Esophagus squamous epithelium (tissue), 5 donors: ENCODE data around the gene PRIMPOL. TPM values are rescaled to one million over a fixed set of nuclear protein-coding genes. Genes with fewer than 3 reads are reported as not detected.

Source experiments
- DNase-seq: peaks from one replicate; lab custom pipeline; 2025; lab: John Stamatoyannopoulos, UW
- H3K27ac ChIP-seq, 4 donors: fragments of 200-600 bp; sonication (generic); one replicate each; pipeline ENCODE4 v1.5.1; 2016 to 2019; ENCODE audit warnings: mild to moderate bottlenecking in 1 of 4
- H3K27me3 ChIP-seq, 4 donors: fragments of 200-600 bp; sonication (generic); 1 replicate in 3 of 4; 2 replicates in 1 of 4; pipeline versions ENCODE4 v1.5.1 to v1.6.0; 2017 to 2021; ENCODE audit warnings: antibody characterized with exemption in 1 of 4
- H3K36me3 ChIP-seq, 3 donors: fragments of 200-600 bp; sonication (generic); one replicate each; pipeline ENCODE4 v1.5.1; 2016 to 2019
- H3K4me1 ChIP-seq, 3 donors: fragments of 200-600 bp; sonication (generic); one replicate each; pipeline ENCODE4 v1.5.1; 2017 to 2019
- H3K4me3 ChIP-seq, 4 donors: fragments of 200-600 bp; sonication (generic); 1 replicate in 3 of 4; 2 replicates in 1 of 4; pipeline ENCODE4 v1.5.1; 2016 to 2019; ENCODE audit warnings: mild to moderate bottlenecking in 2 of 4, moderate library complexity in 1 of 4
- H3K9me3 ChIP-seq, 3 donors: fragments of 200-600 bp; sonication (generic); one replicate each; pipeline ENCODE4 v1.5.1; 2016 to 2019
- POLR2A ChIP-seq, 4 donors: fragments of 450-650 bp; IDR thresholded peaks; one replicate each; pipeline ENCODE4 v1.6.1; 2017; ENCODE audit warnings: antibody characterized with exemption in 4 of 4, mild to moderate bottlenecking in 4 of 4, moderate library complexity in 3 of 4
- WGBS, 2 donors: methylation state at CpG; one replicate each; pipeline ENCODE4 v1.1.5; 2018; 5-methylcytosine and 5-hydroxymethylcytosine counted together
- intact Hi-C: fragments of 100-400 bp; cut with DNase I; formaldehyde crosslinking; loops from one replicate; pipeline ENCODE4 v1.15.0; 2022
- total RNA-seq, 4 donors: library from RNA; depleted of rRNA; stranded (reverse); fragments of >200 nt; gene quantifications; one replicate each; pipeline ENCODE4 v1.1.0, GENCODE V29; 2016
- TF ChIP-seq, protein P1 (sequence below), 6 experiments: fragments of 450-650 bp in 4 of 6; fragments of 200-600 bp in 2 of 6; sonication (generic) in 2 of 6; IDR thresholded peaks; one replicate each; pipeline ENCODE4 v1.5.1; 2016 to 2019; ENCODE audit warnings: antibody characterized with exemption in 6 of 6, mild to moderate bottlenecking in 4 of 6, moderate library complexity in 4 of 6
- donor health status: DM: yes; HTN: yes; CAD: no.

Gene PRIMPOL
- total RNA-seq, 4 donors from 2014 or later = 4.5 to 15.6 (median 10.8) TPM

DNA sequence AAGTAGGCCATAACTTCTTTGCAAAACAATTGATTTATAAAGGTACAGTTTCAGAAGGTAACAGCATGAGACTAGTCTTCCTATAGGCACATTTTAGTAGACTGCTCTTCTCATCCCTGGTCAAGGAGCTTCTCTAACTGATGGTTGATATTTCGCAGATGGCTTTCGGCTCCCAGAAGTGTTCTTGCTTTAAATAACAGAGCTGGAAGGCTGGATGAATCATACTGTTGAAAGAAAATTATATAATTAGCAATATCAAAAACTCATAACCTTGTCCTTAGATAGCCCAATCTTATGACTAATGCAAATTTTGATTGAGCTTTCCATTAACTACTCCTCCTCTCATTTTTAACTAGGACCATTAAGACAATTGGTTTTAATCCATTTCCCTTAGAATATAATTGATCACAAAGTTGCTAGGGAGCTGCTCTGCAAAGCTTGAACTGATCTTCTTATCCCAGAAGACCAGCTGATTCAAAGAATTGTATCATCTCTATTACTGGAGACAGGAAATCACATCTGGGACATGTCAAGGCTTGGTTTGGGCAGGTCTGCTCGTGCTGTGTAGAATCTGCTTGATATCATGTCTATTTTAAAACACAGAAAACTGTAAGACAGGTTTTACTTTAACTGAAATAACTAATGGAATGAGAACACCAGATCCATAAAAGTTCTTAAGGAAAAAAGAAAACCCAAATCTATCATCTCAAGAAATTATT lies 45.8 kb downstream of the PRIMPOL start:
- DNase-seq = no peak
- Histone ChIP-seq H3K36me3 (peaks cover 0 to 54% (median 5%) of the 10 kb centered on the region in 3 donors), H3K27me3 (no peaks in the 10 kb centered on the region), H3K9me3 (no peaks in the 10 kb centered on the region), H3K27ac (peak overlapping the region in 2 of 4 donors; percentile 21 to 60), H3K4me3 (no peak overlapping the region), H3K4me1 (peaks cover 0 to 12% (median 3%) of the 10 kb centered on the region in 3 donors)
- TF ChIP-seq, protein P1, sequence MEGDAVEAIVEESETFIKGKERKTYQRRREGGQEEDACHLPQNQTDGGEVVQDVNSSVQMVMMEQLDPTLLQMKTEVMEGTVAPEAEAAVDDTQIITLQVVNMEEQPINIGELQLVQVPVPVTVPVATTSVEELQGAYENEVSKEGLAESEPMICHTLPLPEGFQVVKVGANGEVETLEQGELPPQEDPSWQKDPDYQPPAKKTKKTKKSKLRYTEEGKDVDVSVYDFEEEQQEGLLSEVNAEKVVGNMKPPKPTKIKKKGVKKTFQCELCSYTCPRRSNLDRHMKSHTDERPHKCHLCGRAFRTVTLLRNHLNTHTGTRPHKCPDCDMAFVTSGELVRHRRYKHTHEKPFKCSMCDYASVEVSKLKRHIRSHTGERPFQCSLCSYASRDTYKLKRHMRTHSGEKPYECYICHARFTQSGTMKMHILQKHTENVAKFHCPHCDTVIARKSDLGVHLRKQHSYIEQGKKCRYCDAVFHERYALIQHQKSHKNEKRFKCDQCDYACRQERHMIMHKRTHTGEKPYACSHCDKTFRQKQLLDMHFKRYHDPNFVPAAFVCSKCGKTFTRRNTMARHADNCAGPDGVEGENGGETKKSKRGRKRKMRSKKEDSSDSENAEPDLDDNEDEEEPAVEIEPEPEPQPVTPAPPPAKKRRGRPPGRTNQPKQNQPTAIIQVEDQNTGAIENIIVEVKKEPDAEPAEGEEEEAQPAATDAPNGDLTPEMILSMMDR (IDR thresholded peaks at IDR 0.05) = no peak
- TF ChIP-seq POLR2A (IDR thresholded peaks at IDR 0.05) = no peak
- WGBS, 2 donors = 53 to 68% methylated on average over 3 of the region's 3 CpGs
- intact Hi-C loops = no loop called here

DNA sequence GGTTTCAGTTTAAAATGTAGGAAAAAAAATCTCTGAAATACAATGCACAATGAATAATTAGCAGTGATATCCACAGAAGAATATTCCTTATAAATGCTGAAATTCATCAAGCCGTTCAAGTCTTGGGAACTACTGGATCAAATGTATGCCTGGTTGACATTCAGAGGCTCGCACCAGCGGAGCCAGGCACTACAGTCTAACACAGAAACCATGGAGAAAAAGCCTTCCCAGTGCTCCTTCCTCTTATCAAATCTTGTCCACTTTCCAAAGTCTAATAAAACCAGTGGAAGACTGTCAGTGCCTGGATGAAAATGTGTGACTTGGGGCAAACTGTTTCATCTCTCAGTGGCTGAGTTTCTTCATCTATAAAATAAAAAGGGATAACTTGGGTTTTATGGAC lies 48.4 kb downstream of the PRIMPOL start:
- no peak overlapping the region for H3K4me3 ChIP-seq
- peaks cover 0 to 65% (median 5%) of the 10 kb centered on the region in 3 donors for H3K36me3 ChIP-seq
- no peaks in the 10 kb centered on the region for H3K27me3 ChIP-seq
- TF ChIP-seq POLR2A (IDR thresholded peaks at IDR 0.05) = no peak
- TF ChIP-seq, protein P1 (IDR thresholded peaks at IDR 0.05) = no peak
- 94% methylated on average over 3 of the region's 3 CpGs for WGBS, 2 donors
- intact Hi-C loops = no loop called here
- no peaks in the 10 kb centered on the region for H3K9me3 ChIP-seq
- no peak overlapping the region for H3K27ac ChIP-seq
- peaks cover 0 to 12% (median 3%) of the 10 kb centered on the region in 3 donors for H3K4me1 ChIP-seq
- no peak for DNase-seq

DNA sequence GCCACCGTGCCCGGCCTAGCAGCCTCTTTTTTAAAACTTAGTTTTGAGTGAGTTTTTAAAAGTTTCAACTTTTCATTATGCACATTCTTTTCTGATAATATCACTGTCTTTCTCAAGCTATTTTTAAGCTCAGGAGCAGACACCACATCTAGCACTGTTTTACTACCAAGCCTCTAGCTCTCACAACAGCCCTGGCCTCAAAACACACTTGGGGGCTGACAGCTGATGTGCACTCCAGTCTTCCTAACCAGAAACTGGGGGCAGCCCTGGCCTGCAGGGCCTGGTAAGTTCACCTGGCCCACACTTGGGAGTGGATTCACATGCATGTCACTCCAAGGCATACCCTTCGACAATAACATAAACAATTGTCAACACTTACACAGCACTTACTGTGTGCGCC lies 50.4 kb downstream of the PRIMPOL start:
- WGBS, 2 donors = 87 to 96% methylated on average over 4 of the region's 4 CpGs
- H3K27me3 ChIP-seq = no peaks in the 10 kb centered on the region

DNA sequence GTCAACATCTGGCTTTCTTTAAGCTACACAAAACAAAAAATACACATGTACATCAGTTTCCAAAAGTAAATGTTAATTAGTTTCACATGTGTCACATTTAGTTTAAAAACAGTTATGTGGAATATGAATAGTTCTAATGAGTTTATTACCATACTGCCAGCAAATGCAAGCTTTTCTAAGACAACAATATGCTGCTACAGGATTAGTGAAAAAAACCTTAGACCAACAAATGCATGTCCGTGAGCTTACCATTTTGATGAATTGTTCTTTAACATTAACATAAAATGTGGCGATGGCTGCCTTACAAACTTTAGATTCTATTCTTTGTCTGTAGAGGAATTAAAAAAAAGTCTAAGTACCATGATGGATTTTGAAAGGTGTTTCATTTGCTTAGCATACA lies 52.6 kb downstream of the PRIMPOL start:
- 88 to 93% methylated on average over 2 of the region's 2 CpGs for WGBS, 2 donors
- Histone ChIP-seq H3K36me3 (peaks cover 0 to 59% (median 0%) of the 10 kb centered on the region in 3 donors), H3K4me3 (no peak overlapping the region), H3K27ac (no peak overlapping the region), H3K4me1 (no peaks in the 10 kb centered on the region), H3K9me3 (no peaks in the 10 kb centered on the region), H3K27me3 (no peaks in the 10 kb centered on the region)
- TF ChIP-seq, protein P1 (IDR thresholded peaks at IDR 0.05) = no peak
- no peak for TF ChIP-seq POLR2A (IDR thresholded peaks at IDR 0.05)
- intact Hi-C loops = no loop called here
- no peak for DNase-seq

More for the DNA sequence above, 50.4 kb downstream of the PRIMPOL start:
- H3K9me3 ChIP-seq = no peaks in the 10 kb centered on the region
- no peak overlapping the region for H3K4me3 ChIP-seq
- intact Hi-C loops = no loop called here
- TF ChIP-seq POLR2A (IDR thresholded peaks at IDR 0.05) = no peak
- TF ChIP-seq, protein P1 (IDR thresholded peaks at IDR 0.05) = no peak
- H3K27ac ChIP-seq = no peak overlapping the region
- peaks cover 0 to 12% (median 1%) of the 10 kb centered on the region in 3 donors for H3K4me1 ChIP-seq
- peaks cover 0 to 57% (median 0%) of the 10 kb centered on the region in 3 donors for H3K36me3 ChIP-seq
- no peak for DNase-seq

DNA sequence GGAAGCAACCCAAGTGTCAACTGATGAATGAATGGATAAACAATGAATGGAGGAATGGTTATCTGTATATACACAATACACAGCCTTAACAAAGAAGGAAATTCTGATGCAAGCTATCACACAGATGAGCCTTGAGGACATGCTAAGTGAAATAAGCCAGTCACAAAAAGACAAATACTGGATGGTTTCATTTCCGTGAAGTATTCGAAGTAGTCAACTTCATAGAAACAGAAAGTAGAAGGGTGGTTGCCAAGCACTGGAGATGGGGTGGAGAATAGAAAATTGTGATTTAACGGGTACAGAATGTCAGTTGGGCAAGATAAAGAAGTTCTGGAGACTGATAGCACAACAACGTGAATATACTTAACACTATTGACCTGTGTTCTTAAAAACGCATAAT lies 56.2 kb downstream of the PRIMPOL start:
- peaks cover 0 to 64% (median 0%) of the 10 kb centered on the region in 3 donors for H3K36me3 ChIP-seq
- 85 to 86% methylated on average over 5 of the region's 5 CpGs for WGBS, 2 donors
- no peaks in the 10 kb centered on the region for H3K27me3 ChIP-seq
- no peaks in the 10 kb centered on the region for H3K9me3 ChIP-seq
- H3K4me3 ChIP-seq = no peak overlapping the region
- no peaks in the 10 kb centered on the region for H3K4me1 ChIP-seq
- H3K27ac ChIP-seq = no peak overlapping the region
- intact Hi-C loops = no loop called here
- no peak for TF ChIP-seq POLR2A (IDR thresholded peaks at IDR 0.05)
- TF ChIP-seq, protein P1 (IDR thresholded peaks at IDR 0.05) = no peak
- DNase-seq = no peak
